T1000 (cell line): ENCODE results near the gene DIRAS1.
"Not testable (repeated sequence)": the region's sequence is repeated elsewhere in the genome, so short reads cannot be mapped to it uniquely, and the experiment has no call there.

ENCODE experiments used
- DNase-seq: peaks from one replicate; lab custom pipeline; 2025; ENCODE audit warnings: mixed read lengths; lab: John Stamatoyannopoulos, UW

The DIRAS1 gene

DNA sequence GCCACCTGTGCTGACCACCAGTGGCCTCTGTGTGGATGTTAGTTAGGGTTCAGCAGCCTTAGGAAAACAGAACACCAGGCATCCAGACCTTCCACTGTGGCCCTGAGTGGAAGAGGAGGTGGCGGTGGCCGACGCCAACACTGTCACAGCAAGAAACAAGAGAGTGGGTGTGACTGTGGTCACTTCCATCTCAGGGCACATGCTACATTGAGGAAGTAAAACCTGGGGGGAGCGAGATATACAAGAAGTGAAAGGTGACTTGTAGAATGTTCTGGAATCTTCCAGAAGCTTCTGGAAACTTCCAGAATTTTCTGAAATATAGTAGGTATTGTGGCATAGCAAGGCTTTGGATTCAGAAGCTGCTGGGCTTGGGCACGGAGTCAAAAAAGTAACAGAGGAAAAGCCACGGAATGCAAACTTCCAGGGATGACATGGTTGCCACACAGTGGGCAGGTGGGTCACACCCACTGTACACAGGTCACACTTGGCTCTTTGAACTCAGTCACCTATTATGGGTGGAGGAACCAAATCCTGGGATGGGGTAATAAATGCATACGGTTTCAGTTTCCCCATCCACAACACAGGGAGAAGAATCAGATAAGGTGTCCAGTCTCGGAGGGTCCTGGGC, 43.0 kb downstream of the DIRAS1 start:
- DNase-seq = no peak

DNA sequence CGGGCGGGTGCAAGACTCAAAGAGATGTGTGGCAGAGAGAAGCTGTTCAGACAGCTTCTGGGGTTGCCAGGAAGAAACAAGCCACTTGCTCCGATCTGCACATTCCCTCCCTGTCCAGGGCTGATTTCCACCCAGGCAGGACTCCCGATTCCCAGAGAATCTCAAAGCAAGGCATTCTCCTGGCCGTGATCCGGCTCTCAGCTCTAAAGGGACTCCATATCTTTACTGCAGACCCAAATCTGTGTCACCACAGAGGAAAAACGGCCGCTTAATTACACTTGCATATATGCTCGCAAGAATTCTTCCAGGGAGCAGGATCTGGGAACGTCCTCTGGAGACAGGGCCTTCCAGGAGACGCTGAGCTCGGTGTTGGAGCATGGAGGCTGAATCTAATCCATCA, 44.3 kb downstream of the DIRAS1 start:
- no peak for DNase-seq

DNA sequence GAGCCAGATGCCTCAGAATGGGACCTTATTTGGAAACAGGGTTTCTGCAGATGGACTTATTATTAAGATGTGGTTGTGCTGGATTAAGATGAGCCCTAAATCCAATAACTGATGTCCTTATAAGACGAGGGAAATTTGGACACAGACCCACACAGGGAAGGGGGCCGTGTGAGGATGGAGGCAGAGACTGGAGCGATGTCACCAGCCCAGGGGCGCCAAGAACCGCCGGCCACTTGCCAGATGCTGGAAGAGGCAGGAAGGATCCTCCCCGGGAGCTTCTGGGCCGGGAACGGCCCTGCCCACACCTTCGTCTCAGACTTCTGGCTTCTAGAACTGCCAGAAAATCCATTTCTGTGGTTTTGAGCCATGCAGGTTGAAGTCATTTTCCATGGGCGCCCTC, 45.3 kb downstream of the DIRAS1 start:
- no peak for DNase-seq

DNA sequence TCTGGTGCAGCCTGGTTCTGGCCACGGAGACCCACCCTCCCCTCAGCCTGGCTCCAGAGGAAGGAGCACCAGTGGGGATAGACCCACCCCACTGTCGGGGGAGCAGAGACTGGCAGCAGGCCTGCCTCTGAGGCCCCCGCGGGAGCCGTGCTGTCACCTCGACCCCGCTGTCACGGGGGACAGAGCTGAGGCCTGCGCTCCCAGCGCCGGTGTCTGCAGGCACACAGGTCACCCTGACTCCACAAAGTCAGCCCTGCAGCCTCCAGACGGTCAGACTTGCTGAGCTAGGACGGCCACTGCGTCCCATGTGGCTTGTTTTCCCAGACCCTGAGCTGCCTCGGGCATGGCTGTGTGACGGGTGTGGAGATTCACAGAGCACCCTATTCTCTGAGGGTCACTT, 51.0 kb downstream of the DIRAS1 start:
- DNase-seq = no peak

DNA sequence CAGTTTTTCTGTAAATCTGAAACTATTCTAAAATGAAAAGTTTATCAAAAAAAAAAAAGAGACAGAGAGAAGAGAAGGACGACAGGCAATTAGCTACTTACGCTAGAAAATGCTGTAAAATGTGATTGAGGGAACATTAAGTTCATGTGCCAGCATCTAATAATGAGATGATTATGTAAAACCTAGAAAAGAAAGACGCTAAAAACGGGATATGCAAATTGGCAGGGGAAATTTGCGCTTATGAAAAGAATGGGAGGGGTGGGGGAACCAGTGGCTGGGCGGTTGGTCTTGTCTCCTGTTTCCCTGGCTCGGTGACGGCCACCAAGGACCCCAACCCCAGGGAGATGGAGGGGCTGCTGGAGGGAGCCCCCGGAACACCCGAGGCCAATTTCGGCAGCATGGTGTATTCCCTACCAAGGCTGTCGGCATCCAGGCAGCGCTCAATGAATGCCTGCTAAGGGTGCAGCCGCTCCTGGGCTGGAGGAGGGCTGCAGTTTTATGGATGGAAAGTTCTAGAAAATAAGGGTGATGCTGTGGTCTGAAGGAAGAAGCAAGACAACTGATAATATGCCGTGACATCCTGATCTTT, 52.9 kb downstream of the DIRAS1 start:
- DNase-seq = no peak

DNA sequence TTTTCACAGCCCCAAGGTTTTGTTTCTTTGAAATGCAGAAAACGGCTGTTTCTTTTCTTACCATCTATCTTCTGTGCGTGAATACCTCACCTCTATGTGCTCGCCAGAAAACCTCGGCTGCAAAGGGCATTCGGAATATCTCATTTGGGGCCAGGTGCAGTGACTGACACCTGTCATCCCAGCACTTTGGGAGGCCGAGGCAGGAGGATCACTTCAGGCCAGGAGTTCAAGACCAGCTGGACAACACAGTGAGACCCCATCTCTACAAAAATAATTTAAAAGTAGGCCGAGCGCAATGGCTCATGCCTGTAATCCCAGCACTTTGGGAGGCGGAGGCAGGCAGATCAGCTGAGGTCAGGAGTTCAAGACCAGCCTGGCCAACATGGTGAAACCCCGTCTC, 53.8 kb downstream of the DIRAS1 start:
- not testable (repeated sequence) for DNase-seq

DNA sequence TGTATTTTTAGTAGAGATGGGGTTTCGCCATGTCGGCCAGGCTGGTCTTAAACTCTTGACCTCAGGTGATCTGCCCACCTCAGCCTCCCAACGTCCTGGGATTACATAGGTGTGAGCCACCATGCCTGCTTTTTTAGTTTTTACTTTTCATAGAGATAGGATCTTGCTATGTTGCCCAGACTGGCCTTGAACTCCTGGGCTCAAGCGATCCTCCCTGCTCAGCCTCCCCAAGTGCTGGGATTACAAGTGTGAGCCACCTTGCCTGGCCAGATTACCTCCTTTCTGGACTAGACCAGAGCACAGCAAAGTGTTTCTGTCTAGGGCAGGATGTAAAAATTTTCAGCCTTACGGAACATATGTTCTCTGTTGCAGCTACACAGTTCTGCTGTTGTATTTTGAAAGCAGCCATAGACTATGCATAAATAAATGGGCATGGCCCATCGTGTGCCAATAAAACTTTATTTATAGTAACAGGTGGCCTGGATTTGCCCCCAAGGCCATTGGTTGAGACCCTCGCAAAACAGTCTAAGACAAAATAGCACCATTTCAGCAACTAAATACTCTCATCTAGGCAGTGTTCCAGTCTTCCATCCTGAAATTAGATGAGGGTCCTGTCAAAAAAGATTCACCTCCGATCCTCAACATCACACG, 54.7 kb downstream of the DIRAS1 start:
- no peak for DNase-seq

DNA sequence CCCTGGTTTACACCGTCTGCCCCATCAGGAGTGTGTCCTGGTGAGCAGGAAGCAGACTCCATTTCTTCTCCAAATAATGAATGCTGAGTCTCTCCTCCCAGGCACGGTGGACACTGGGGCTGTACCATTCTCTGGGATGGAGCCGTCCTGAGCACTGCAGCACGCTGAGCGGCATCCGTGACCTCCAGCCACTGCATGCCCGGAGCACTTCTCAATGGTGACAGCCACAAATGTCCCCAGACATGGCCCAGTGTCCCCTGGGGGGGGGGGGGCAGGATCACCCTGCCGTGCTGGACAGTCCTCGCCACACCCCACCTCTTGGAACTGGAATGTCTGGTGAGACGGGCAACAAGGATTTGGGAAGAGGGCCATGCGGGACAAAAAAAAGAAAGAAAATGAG, 56.1 kb downstream of the DIRAS1 start:
- no peak for DNase-seq
